Measurements from ENCODE around the gene SLC2A4RG. TPM values are rescaled to one million over a fixed set of nuclear protein-coding genes. Genes with fewer than 3 reads are reported as not detected.

Gene SLC2A4RG
- total and polyA plus RNA-seq, 4 donors = 18.8 to 121 (median 61.3) TPM

GRCh38 chr20:63765082-63765873, 25.7 kb downstream of the SLC2A4RG start:
- no peak for ATAC-seq (ENCODE audit: insufficient read depth, low FRiP score)
- Histone ChIP-seq H3K9ac (ENCODE audit: insufficient read depth in 1 of 2, low read length in 2 of 2) (no peak overlapping the region), H3K4me3 (no peak overlapping the region), H3K4me1 (ENCODE audit: control insufficient read depth in 5 of 5, insufficient read depth in 5 of 5, low read length in 5 of 5) (no peaks in the 10 kb centered on the region), H3K27ac (ENCODE audit: low read depth in 1 of 2, low read length in 1 of 2) (no peak overlapping the region), H3K27me3 (ENCODE audit: control insufficient read depth in 3 of 3, insufficient read depth in 3 of 3, low read length in 2 of 3) (no peaks in the 10 kb centered on the region), H3K9me3 (ENCODE audit: control insufficient read depth in 4 of 4, insufficient read depth in 3 of 4, low read length in 3 of 4) (no peaks in the 10 kb centered on the region), H3K36me3 (ENCODE audit: control insufficient read depth in 4 of 4, insufficient read depth in 4 of 4, low read length in 4 of 4) (peaks cover 0 to 18% (median 5%) of the 10 kb centered on the region in 4 donors)
- no peak for TF ChIP-seq CTCF (IDR thresholded peaks at IDR 0.05; ENCODE audit: control extremely low read depth, extremely low read depth)
- DNase-seq = no peak
- WGBS, 2 donors = 76 to 81% methylated on average over 16 of the region's 16 CpGs

GRCh38 chr20:63765902-63766301, 26.3 kb downstream of the SLC2A4RG start:
- DNase-seq (no peak), ATAC-seq (ENCODE audit: insufficient read depth, low FRiP score) (no peak)
- H3K9ac ChIP-seq (ENCODE audit: insufficient read depth in 1 of 2, low read length in 2 of 2) = no peak overlapping the region
- WGBS, 2 donors = 90% methylated on average over 7 of the region's 7 CpGs
- no peak overlapping the region for H3K4me3 ChIP-seq
- H3K36me3 ChIP-seq (ENCODE audit: control insufficient read depth in 4 of 4, insufficient read depth in 4 of 4, low read length in 4 of 4) = peaks cover 0 to 18% (median 5%) of the 10 kb centered on the region in 4 donors
- no peak overlapping the region for H3K27ac ChIP-seq (ENCODE audit: low read depth in 1 of 2, low read length in 1 of 2)
- no peaks in the 10 kb centered on the region for H3K27me3 ChIP-seq (ENCODE audit: control insufficient read depth in 3 of 3, insufficient read depth in 3 of 3, low read length in 2 of 3)
- H3K4me1 ChIP-seq (ENCODE audit: control insufficient read depth in 5 of 5, insufficient read depth in 5 of 5, low read length in 5 of 5) = no peaks in the 10 kb centered on the region
- H3K9me3 ChIP-seq (ENCODE audit: control insufficient read depth in 4 of 4, insufficient read depth in 3 of 4, low read length in 3 of 4) = no peaks in the 10 kb centered on the region
- no peak for TF ChIP-seq CTCF (IDR thresholded peaks at IDR 0.05; ENCODE audit: control extremely low read depth, extremely low read depth)

GRCh38 chr20:63766695-63767426, 27.3 kb downstream of the SLC2A4RG start:
- no peak for ATAC-seq (ENCODE audit: insufficient read depth, low FRiP score)
- Histone ChIP-seq H3K27ac (ENCODE audit: low read depth in 1 of 2, low read length in 1 of 2) (no peak overlapping the region), H3K4me1 (ENCODE audit: control insufficient read depth in 5 of 5, insufficient read depth in 5 of 5, low read length in 5 of 5) (no peaks in the 10 kb centered on the region), H3K4me3 (no peak overlapping the region), H3K36me3 (ENCODE audit: control insufficient read depth in 4 of 4, insufficient read depth in 4 of 4, low read length in 4 of 4) (peaks cover 0 to 18% (median 5%) of the 10 kb centered on the region in 4 donors), H3K27me3 (ENCODE audit: control insufficient read depth in 3 of 3, insufficient read depth in 3 of 3, low read length in 2 of 3) (no peaks in the 10 kb centered on the region), H3K9me3 (ENCODE audit: control insufficient read depth in 4 of 4, insufficient read depth in 3 of 4, low read length in 3 of 4) (no peaks in the 10 kb centered on the region), H3K9ac (ENCODE audit: insufficient read depth in 1 of 2, low read length in 2 of 2) (no peak overlapping the region)
- WGBS, 2 donors = 92 to 95% methylated on average over 38 of the region's 38 CpGs
- no peak for DNase-seq
- TF ChIP-seq CTCF (IDR thresholded peaks at IDR 0.05; ENCODE audit: control extremely low read depth, extremely low read depth) = no peak
